ENCODE results near the gene C6orf136.
"Not testable (repeated sequence)": the region's sequence is repeated elsewhere in the genome, so short reads cannot be mapped to it uniquely, and the experiment has no call there.

C6orf136 gene, protein sequence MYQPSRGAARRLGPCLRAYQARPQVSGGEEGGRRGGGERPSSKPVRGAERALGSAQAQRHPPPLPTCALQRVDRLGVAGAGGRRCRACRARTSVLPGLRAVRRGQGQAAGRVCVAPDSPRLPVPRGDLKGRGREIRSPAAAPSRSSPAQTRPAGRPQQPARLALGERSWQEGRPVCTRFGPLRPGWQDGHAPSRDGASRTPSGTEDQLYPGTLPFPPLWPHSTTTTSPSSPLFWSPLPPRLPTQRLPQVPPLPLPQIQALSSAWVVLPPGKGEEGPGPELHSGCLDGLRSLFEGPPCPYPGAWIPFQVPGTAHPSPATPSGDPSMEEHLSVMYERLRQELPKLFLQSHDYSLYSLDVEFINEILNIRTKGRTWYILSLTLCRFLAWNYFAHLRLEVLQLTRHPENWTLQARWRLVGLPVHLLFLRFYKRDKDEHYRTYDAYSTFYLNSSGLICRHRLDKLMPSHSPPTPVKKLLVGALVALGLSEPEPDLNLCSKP

DNA sequence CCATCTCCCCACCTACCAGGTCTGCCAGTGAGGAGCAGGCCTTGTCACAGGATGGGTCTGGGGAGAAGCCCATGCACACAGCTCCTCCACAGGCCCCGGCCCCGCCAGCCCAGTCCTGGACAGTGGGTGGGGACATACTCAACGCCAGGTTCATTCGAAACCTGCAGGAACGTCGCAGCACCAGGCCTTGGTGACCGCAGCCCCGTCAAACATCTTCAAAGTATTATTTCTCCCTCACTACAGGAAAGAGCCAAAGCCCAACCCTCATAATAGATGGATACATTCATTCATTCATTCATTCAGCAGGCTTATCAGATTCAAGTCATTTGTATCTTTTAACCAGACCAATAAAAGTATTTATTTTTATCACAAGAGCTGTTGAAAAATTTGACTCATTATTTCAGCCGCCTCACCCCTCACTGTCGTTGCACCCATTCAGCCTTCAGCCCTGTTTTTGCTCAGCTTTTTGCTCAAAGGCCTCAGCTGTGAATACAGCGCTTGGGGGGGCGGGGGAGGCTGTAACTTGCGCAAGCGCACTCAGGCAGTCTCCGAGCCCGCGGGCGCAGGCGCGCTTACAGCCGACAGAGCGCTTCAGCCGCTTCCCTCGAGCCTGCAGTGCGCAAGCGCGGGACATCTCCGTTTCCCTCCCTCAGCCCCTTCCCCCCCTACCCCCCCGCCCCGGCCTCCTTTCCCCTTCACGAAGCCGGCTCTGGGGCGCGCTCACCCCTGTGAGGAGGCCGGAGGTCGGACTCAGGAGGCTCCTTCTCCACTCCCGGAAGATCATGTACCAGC, at the start of gene C6orf136:
TSS of gene C6orf136 (plus strand) at position 684 of the 792 bp plus-strand sequence. CDS start at position 783, 99 bp downstream.
- ATAC-seq (peak; percentile 81), DNase-seq (peak; percentile 93)
- Mint-ChIP-seq H3K4me1 (peaks cover 29% of the 10 kb centered on the region), H3K36me3 (ENCODE audit: low read depth) (peaks cover 14% of the 10 kb centered on the region), H3K4me3 (peak within 1 kb of the TSS; percentile 83), H3K9me3 (no peaks in the 10 kb centered on the region), H3K27ac (peak within 1 kb of the TSS; percentile 78), H3K27me3 (no peaks in the 10 kb centered on the region)

DNA sequence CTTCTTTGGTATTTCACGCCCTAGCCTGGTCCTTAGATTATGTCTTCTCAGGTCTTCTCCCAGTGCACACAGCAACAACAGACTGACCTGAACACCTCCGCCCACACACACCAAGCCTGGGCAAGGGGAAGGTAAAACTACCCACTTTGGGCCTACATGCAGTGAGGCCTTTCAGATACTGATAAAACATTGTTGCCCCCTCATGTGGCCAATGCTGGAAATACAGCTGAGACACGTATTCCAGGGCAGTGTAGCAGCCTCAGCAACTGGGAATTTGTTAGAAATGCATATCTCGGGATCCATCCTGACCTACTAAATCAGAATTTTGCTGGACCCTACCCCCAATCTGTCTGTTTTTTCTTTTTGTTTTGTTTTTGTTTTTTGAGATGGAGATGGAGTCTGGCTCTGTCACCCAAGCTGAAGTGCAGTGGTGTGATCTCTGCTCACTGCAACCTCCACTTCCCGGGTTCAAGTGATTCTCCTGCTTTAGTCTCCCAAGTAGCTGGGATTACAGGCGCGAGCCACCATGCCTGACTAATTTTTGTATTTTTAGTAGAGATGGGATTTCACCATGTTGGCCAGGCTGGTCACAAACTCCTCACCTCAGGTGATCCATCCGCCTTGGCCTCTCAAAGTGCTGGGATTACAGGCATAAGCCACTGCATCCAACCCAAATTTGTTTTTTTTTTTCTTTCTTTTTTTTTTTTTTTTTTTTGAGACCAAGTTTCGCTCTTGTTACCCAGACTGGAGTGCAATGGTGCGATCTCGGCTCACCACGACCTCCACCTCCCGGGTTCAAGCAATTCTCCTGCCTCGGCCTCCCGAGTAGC, 49.4 kb upstream of the C6orf136 start:
- peaks cover 11% of the 10 kb centered on the region for H3K4me1 Mint-ChIP-seq
- H3K9me3 Mint-ChIP-seq, H3K4me3 Mint-ChIP-seq, H3K27me3 Mint-ChIP-seq: not testable (repeated sequence)
- peak; percentile 85 for ATAC-seq
- peak; percentile 83 for DNase-seq
- peak overlapping the region; percentile 2 for H3K27ac Mint-ChIP-seq
- peaks cover 38% of the 10 kb centered on the region for H3K36me3 Mint-ChIP-seq (ENCODE audit: low read depth)

DNA sequence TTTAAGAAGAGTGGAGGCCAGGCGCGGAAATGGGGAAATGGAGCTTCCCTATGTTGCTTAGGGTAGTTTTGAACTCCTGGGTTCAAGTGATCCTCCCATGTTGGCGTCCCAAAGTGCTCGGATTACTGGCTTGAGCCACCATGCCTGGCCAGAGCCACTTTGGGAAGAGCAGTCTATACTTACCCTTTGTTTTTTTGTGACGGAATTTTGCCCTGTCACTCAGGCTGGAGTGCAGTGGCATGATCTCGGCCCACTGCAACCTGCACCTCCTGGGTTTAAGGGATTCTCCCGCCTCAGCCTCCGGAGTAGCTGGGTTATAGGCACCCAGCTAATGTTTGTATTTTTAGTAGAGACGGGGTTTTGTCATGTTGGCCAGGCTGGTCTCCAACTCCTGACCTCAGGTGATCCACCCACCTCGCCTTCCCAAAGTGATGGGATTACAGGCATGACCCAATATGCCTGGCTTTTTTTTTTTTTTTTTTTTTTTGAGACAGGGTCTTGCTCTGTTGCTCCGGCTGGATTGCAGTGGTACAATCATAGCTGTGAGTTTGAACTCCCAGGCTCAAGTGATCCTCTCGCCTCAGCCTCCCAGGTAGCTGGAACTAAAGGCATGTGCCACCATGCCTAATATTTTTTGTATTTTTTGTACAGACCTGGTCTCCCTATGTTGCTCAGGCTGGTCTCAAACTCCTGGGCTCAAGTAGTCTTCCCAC, 47.9 kb upstream of the C6orf136 start:
- no peak for ATAC-seq
- no peak overlapping the region for H3K27ac Mint-ChIP-seq
- H3K9me3 Mint-ChIP-seq = no peaks in the 10 kb centered on the region
- H3K4me3 Mint-ChIP-seq = no peak overlapping the region
- H3K36me3 Mint-ChIP-seq (ENCODE audit: low read depth) = peaks cover 45% of the 10 kb centered on the region
- no peaks in the 10 kb centered on the region for H3K27me3 Mint-ChIP-seq
- peaks cover 17% of the 10 kb centered on the region for H3K4me1 Mint-ChIP-seq
- no peak for DNase-seq

GRCh38 chr6:30599625-30600324, 47.2 kb upstream of the C6orf136 start:
- DNase-seq = no peak
- peaks cover 17% of the 10 kb centered on the region for H3K4me1 Mint-ChIP-seq
- H3K27ac Mint-ChIP-seq = no peak overlapping the region
- ATAC-seq = no peak
- H3K4me3 Mint-ChIP-seq = no peak overlapping the region
- H3K9me3 Mint-ChIP-seq = no peaks in the 10 kb centered on the region
- H3K27me3 Mint-ChIP-seq = no peaks in the 10 kb centered on the region
- H3K36me3 Mint-ChIP-seq (ENCODE audit: low read depth) = peaks cover 50% of the 10 kb centered on the region

- DNase-seq (no peak), ATAC-seq (no peak)
- no peak overlapping the region for H3K27ac Mint-ChIP-seq
- peaks cover 55% of the 10 kb centered on the region for H3K36me3 Mint-ChIP-seq (ENCODE audit: low read depth)
- no peaks in the 10 kb centered on the region for H3K27me3 Mint-ChIP-seq
- no peak overlapping the region for H3K4me3 Mint-ChIP-seq
- no peaks in the 10 kb centered on the region for H3K9me3 Mint-ChIP-seq
- peaks cover 17% of the 10 kb centered on the region for H3K4me1 Mint-ChIP-seq
Observed at GRCh38 chr6:30600451-30600961, 46.4 kb upstream of the C6orf136 start.

GRCh38 chr6:30601436-30601814, 45.5 kb upstream of the C6orf136 start:
- no peak for DNase-seq
- peaks cover 19% of the 10 kb centered on the region for H3K4me1 Mint-ChIP-seq

DNA sequence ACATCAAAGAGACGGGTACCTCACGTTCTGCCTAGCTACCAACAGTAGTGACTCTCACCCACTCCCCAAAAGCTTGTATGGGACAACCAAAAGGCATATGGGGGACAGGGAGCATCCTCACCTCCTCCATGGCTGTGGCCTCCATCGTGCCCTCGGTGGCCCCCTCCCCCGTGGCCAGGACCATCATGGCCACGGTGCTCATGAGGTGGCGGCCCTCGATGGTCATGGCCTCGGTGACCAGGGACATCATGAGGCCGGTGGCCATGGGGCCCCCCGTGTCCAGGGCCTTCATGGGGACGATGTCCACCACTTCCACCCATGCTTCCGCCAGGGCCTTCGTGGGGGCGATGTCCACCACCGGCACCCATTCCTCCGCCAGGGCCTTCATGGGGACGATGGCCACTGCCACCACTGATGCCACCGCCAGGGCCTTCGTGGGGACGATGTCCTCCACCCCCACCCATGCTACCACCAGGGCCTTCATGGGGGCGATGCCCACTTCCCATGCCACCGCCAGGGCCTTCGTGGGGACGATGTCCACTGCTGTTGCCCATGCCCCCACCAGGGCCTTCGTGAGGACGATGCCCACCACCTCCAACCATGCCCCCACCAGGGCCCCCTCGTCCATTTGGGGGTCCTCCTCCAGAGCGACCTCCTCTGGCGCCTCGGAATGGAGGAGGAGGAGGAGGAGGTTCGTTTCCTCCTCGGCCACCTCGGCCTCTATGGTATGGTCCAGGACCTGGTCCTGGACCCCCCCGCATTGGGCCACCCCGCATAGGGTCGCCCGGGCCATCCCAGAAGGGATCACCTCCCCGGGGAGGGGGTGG, 44.9 kb upstream of the C6orf136 start:
- H3K27ac Mint-ChIP-seq = peak overlapping the region; percentile 65
- no peaks in the 10 kb centered on the region for H3K27me3 Mint-ChIP-seq
- DNase-seq (no peak), ATAC-seq (no peak)
- no peak overlapping the region for H3K4me3 Mint-ChIP-seq
- H3K9me3 Mint-ChIP-seq = no peaks in the 10 kb centered on the region
- H3K4me1 Mint-ChIP-seq = peaks cover 20% of the 10 kb centered on the region
- H3K36me3 Mint-ChIP-seq (ENCODE audit: low read depth) = peaks cover 66% of the 10 kb centered on the region

More at GRCh38 chr6:30601436-30601814, 45.5 kb upstream of the C6orf136 start:
- Mint-ChIP-seq H3K36me3 (ENCODE audit: low read depth) (peaks cover 62% of the 10 kb centered on the region), H3K4me3 (no peak overlapping the region), H3K27me3 (no peaks in the 10 kb centered on the region), H3K27ac (peak overlapping the region; percentile 65), H3K9me3 (no peaks in the 10 kb centered on the region)
- no peak for ATAC-seq

DNA sequence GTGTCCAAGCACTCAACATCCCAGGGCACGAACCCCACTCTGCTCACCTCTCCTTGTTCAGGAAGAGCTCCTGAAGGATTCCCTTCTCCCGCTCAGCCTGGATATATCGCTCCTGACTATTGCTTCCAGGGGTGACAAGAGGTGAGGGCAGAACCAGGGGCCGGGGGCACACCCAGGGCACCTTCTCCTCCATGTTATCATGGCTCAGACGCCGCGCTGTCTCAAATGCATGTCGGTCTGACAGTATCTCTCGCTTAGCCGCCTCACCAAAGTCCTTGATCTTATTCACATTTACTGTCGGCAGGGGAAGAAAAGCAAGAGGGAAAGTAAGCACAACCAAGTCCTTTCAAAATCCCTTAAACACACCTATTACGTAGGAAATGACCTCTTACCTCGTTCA, 43.0 kb upstream of the C6orf136 start:
- no peak overlapping the region for H3K4me3 Mint-ChIP-seq

GRCh38 chr6:30610065-30610464, 36.9 kb upstream of the C6orf136 start:
- Mint-ChIP-seq H3K9me3 (no peaks in the 10 kb centered on the region), H3K4me1 (peaks cover 68% of the 10 kb centered on the region), H3K27me3 (no peaks in the 10 kb centered on the region), H3K4me3 (no peak overlapping the region), H3K27ac (peak overlapping the region; percentile 38), H3K36me3 (ENCODE audit: low read depth) (peaks cover 90% of the 10 kb centered on the region)
- ATAC-seq (no peak), DNase-seq (no peak)

More for the DNA sequence above, 43.0 kb upstream of the C6orf136 start:
- ATAC-seq (no peak), DNase-seq (no peak)
- peaks cover 79% of the 10 kb centered on the region for H3K36me3 Mint-ChIP-seq (ENCODE audit: low read depth)
- H3K27ac Mint-ChIP-seq = no peak overlapping the region
- H3K4me1 Mint-ChIP-seq = peaks cover 28% of the 10 kb centered on the region
- no peaks in the 10 kb centered on the region for H3K9me3 Mint-ChIP-seq
- no peaks in the 10 kb centered on the region for H3K27me3 Mint-ChIP-seq

DNA sequence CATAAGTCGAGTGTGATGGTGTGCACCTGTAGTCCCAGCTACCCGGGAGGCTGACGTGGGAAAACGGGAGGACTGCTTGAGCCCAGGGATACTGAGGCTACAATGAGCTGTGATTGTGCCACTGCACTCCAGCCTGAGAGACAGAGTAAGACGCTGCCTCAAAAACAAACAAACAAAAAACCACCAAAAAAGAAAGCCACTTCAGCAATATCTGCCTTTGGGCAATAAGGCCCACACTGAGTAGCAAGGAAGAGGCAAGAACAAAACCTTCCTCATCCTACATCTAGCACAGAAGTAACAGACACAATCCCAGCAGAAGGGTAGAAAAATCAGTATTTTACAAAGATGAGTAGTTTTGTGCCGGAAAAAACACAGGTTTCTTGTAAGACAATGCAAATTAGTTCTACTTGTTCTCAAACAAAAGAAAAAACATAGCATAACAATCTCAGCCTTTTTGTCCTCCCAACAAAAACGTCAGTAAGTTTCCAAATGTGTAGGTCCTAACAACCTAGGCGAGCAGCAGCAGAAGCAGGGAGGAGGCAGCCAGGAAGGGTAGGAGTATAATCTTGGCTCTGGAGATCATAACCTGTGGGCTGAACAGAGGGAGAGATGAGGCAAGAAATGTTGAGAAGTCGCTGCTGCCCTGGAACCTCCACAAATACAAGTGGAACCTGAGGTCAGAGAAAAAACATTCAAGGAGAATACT, 35.6 kb upstream of the C6orf136 start:
- no peak for ATAC-seq
- Mint-ChIP-seq H3K36me3 (ENCODE audit: low read depth) (peaks cover 92% of the 10 kb centered on the region), H3K4me1 (peaks cover 69% of the 10 kb centered on the region), H3K9me3 (no peaks in the 10 kb centered on the region), H3K27me3 (no peaks in the 10 kb centered on the region), H3K27ac (peak overlapping the region; percentile 99), H3K4me3 (peak overlapping the region; percentile 19)
- no peak for DNase-seq

- H3K9me3 Mint-ChIP-seq = no peaks in the 10 kb centered on the region
- peaks cover 92% of the 10 kb centered on the region for H3K36me3 Mint-ChIP-seq (ENCODE audit: low read depth)
- ATAC-seq (no peak), DNase-seq (no peak)
- peaks cover 67% of the 10 kb centered on the region for H3K4me1 Mint-ChIP-seq
- peak overlapping the region; percentile 99 for H3K27ac Mint-ChIP-seq
- no peaks in the 10 kb centered on the region for H3K27me3 Mint-ChIP-seq
- H3K4me3 Mint-ChIP-seq = peak overlapping the region; percentile 19
Observed at GRCh38 chr6:30611856-30612194, 35.1 kb upstream of the C6orf136 start.

DNA sequence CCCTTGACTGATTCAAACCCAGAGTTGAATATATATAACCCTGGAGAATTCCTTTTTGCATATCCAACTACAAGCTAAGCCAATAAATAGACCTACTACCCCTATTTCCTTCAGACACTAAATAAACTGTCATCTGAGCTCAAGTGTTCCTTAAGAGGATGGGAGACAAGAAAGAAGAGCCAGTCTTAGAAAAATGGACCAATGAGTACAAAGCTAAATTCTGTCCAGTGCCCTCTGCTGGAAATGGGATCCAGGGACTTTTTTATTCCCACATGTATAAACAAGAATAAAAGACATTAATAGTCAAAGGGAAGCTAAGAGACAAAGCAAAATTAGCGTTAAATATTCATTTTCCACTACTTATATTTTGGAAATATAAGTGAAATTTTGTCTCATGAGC, 34.7 kb upstream of the C6orf136 start:
- Mint-ChIP-seq H3K27ac (peak overlapping the region; percentile 99), H3K36me3 (ENCODE audit: low read depth) (peaks cover 93% of the 10 kb centered on the region), H3K9me3 (no peaks in the 10 kb centered on the region), H3K27me3 (peaks cover 2% of the 10 kb centered on the region), H3K4me1 (peaks cover 71% of the 10 kb centered on the region), H3K4me3 (no peak overlapping the region)
- ATAC-seq (no peak), DNase-seq (no peak)
